GM12872 (cell line): ENCODE results near the gene ANXA1.

Source experiments
- CTCF ChIP-seq: IDR thresholded peaks from 3 replicates; pipeline ENCODE4 v1.5.1; 2011; ENCODE audit warnings: low read depth, mild to moderate bottlenecking, low read length, moderate library complexity; ENCODE audit not compliant: insufficient read depth

The ANXA1 gene

GRCh38 chr9:73153793-73154227, 2.1 kb downstream of the ANXA1 start:
- TF ChIP-seq CTCF, result no peak

GRCh38 chr9:73154271-73154670, 2.6 kb downstream of the ANXA1 start:
- no peak for TF ChIP-seq CTCF

DNA sequence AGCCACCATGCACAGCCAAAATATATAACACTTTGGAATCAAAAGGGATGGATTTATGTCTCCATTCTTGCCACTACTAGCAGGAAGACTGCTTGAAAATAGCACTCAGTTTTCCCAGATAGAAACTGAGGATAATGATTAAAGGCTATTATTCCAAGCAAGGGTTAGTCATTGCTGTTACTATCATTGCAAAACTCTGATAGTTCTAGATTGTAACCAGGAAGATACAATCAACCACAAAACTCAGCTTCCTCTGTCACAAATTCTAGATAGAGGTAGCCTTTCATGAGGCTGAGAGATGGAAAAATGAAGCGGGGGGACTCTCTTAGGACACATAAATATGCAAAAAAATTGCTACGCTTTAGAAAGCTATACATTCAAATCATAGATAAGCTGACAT, 3.1 kb downstream of the ANXA1 start:
- TF ChIP-seq CTCF, result no peak

DNA sequence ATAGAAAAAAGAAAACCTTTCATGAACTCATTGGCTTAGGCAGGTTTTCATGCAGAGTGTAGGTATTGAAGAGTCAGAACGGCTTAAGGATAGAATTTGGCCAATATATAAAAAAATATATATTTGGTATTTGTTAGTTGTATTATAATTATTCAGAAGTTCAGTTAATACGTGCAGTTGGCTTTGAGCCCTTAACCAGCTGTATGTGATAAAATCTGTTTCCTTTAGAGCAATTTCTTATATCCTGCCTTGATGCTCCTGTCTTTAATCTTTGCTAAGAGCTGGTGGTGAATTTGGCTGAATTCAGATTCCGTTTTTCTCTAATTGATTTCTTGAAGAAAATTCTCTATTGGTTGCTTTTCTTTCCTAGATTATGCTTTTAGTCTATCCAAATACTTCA, 3.7 kb downstream of the ANXA1 start:
- TF ChIP-seq CTCF, result no peak

DNA sequence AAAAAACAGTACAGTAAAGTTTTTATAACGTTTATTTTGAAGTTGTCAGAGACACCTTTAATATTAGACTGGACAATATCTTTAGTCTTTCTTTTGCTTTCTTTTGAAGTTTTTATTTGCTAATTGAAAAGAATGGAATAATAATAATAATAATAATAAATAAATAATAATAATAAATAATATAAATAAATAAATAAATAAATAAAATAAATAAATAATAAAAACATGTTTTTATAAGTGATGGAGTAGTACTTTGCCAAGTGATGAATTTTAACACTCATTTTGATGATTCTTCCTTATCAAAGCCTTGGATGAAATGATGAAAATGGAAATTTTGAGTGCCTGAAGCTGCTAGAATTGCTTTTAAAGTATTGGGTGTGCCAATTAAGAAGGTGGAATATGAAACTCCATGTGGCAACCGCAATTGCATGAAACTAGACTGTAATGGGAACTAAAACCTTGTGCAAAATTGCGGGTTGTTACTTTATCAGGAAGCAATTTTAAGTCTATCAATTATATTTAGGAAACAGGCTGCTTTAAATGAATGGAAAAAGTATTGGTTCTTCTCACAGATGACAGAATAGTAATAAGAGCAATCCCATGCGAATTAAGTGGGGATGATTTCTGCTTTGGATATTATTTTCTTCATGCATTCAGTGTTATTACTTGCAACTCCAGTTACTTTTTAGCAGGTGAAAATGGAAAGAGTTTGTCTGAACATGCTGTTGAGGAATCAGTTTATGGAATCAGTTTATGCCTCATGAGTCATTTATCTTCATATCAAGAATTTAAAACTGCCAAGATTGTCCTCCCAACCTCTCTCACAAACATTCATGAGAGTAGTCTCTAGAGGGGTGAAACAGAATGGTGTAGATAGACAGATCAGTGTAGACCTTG, 4.6 kb downstream of the ANXA1 start:
- TF ChIP-seq CTCF, result no peak

DNA sequence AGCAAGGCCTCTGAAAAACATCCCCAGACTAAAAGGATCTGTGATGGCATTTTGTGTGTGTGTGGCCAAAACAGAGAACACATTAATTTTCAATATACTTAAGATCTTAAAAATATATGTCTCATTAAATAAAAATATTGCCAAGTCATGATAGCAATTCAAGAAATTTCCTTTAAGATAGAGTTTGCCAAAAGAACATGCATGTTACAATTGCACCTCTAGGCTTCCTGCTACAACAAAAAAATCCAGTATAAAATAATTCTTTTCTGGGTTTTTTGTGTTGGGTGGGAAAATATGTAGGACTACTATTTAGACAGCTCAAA, 5.2 kb downstream of the ANXA1 start:
- TF ChIP-seq CTCF, result no peak

DNA sequence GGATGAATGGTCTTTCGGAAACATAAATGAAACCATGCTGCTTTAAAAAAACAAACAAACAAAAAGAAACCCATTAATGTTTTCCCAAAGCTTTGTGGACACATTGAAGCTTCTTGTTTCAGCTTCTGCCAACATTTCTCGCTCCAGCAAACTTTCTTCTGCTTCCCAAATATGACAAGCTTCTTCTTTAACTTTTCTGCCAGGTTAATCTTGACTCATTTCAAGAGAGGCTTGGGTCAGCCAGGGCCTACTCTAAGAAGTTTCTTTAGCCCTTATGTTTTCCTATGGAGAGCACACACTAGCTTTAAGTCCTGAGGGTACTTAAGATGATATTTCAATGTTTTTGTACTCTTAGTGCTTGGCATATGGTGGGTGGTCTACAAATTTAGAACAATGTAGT, 6.1 kb downstream of the ANXA1 start:
- TF ChIP-seq CTCF, result no peak
